GM23338 (cell line): ENCODE data around the gene TMEM178B. TPM values are rescaled to one million over a fixed set of nuclear protein-coding genes. Genes with fewer than 3 reads are reported as not detected.

Experiments used
- ATAC-seq: fragments of 200-7000 bp; cut with Tn5 transposase; 3 replicates; pipeline ENCODE4 v1.9.1; 2020
- DNase-seq: peaks from one replicate; pipeline ENCODE4 v3.0.0-alpha.2; 2015; ENCODE audit warnings: low spot score
- H2AFZ ChIP-seq: fragments of 200-600 bp; sonication (generic); 2 replicates; pipeline ENCODE4 v1.8.0; 2016; ENCODE audit warnings: antibody characterized with exemption, mild to moderate bottlenecking, moderate library complexity
- H3F3A ChIP-seq: fragments of 200-600 bp; sonication (generic); replicated peaks from 2 replicates; pipeline ENCODE4 v1.8.0; 2017; ENCODE audit warnings: antibody characterized with exemption, mixed run types, low read depth
- H3K27ac ChIP-seq: fragments of 200-600 bp; sonication (generic); 2 replicates; pipeline ENCODE4 v1.6.1; 2016; ENCODE audit warnings: low read depth
- H3K27me3 ChIP-seq: fragments of 200-600 bp; sonication (generic); 2 replicates; pipeline ENCODE4 v1.8.0; 2016; ENCODE audit warnings: mild to moderate bottlenecking, mixed run types, moderate library complexity; ENCODE audit not compliant: insufficient read depth
- H3K36me3 ChIP-seq: fragments of 200-600 bp; sonication (generic); 2 replicates; pipeline ENCODE4 v1.8.0; 2016; ENCODE audit warnings: mild to moderate bottlenecking; ENCODE audit not compliant: insufficient read depth
- H3K4me1 ChIP-seq: fragments of 200-600 bp; sonication (generic); 2 replicates; pipeline ENCODE4 v1.8.0; 2016; ENCODE audit warnings: mild to moderate bottlenecking, moderate library complexity; ENCODE audit not compliant: insufficient read depth
- H3K4me2 ChIP-seq: fragments of 200-600 bp; sonication (generic); 2 replicates; pipeline ENCODE4 v1.7.1; 2017; ENCODE audit warnings: mixed run types
- H3K4me3 ChIP-seq: fragments of 200-600 bp; sonication (generic); 2 replicates; pipeline ENCODE4 v1.6.1; 2016; ENCODE audit warnings: mixed run types
- H3K79me2 ChIP-seq: fragments of 200-600 bp; sonication (generic); replicated peaks from 2 replicates; pipeline ENCODE4 v1.8.0; 2017; ENCODE audit warnings: mild to moderate bottlenecking; ENCODE audit not compliant: insufficient read depth
- H3K9me2 ChIP-seq: fragments of 200-600 bp; sonication (generic); 2 replicates; pipeline ENCODE4 v1.8.0; 2017; ENCODE audit not compliant: insufficient read depth
- H4K20me1 ChIP-seq: fragments of 200-600 bp; sonication (generic); replicated peaks from 2 replicates; pipeline ENCODE4 v1.8.0; 2017; ENCODE audit warnings: mild to moderate bottlenecking; ENCODE audit not compliant: insufficient read depth
- H3K27ac Mint-ChIP-seq: 2 replicates; pipeline ENCODE4 v1.8.0; 2020; ENCODE audit warnings: inconsistent platforms, mild to moderate bottlenecking, moderate library complexity, mixed read lengths
- H3K27me3 Mint-ChIP-seq: 3 replicates; pipeline ENCODE4 v1.8.0; 2022; ENCODE audit warnings: low read depth, mild to moderate bottlenecking, moderate library complexity, mixed read lengths, inconsistent platforms; ENCODE audit not compliant: insufficient read depth, poor library complexity
- H3K36me3 Mint-ChIP-seq: 3 replicates; pipeline ENCODE4 v1.8.0; 2021; ENCODE audit warnings: low read depth, mild to moderate bottlenecking, inconsistent platforms, moderate library complexity, mixed read lengths
- H3K4me1 Mint-ChIP-seq: 3 replicates; pipeline ENCODE4 v1.8.0; 2020; ENCODE audit warnings: mild to moderate bottlenecking, inconsistent platforms, mixed read lengths
- H3K4me3 Mint-ChIP-seq: 3 replicates; pipeline ENCODE4 v1.8.0; 2021; ENCODE audit warnings: moderate library complexity, mild to moderate bottlenecking, inconsistent platforms, mixed read lengths
- H3K9me3 Mint-ChIP-seq: 3 replicates; pipeline ENCODE4 v1.8.0; 2020; ENCODE audit warnings: moderate library complexity, mild to moderate bottlenecking, inconsistent platforms, mixed read lengths
- CREB1 ChIP-seq: fragments of 250-450 bp; sonication (Bioruptor Pico); IDR thresholded peaks from 2 replicates; pipeline ENCODE4 v1.5.0; 2020; ENCODE audit warnings: low read depth, mild to moderate bottlenecking, moderate library complexity
- ETS1 ChIP-seq: IDR thresholded peaks from 2 replicates; pipeline ENCODE4 v1.6.1; 2016; ENCODE audit warnings: antibody characterized with exemption
- EZH2 ChIP-seq: fragments of 200-600 bp; sonication (generic); IDR thresholded peaks from one replicate; pipeline ENCODE4 v1.8.0; 2017; ENCODE audit warnings: antibody characterized with exemption, mild to moderate bottlenecking, low read depth; ENCODE audit not compliant: unreplicated experiment
- JUNB ChIP-seq: IDR thresholded peaks from one replicate; pipeline ENCODE4 v1.6.1; 2016; ENCODE audit warnings: antibody characterized with exemption; ENCODE audit not compliant: unreplicated experiment
- REST ChIP-seq: IDR thresholded peaks from one replicate; pipeline ENCODE4 v1.6.1; 2018; ENCODE audit warnings: antibody characterized with exemption; ENCODE audit not compliant: unreplicated experiment
- ZNF114 ChIP-seq: fragments of 250-450 bp; sonication (Bioruptor Pico); IDR thresholded peaks from 2 replicates; pipeline ENCODE4 v1.5.0; 2020; ENCODE audit warnings: mild to moderate bottlenecking, moderate library complexity
- ZNF331 ChIP-seq: fragments of 250-450 bp; sonication (Bioruptor Pico); IDR thresholded peaks from 2 replicates; pipeline ENCODE4 v1.5.0; 2020; ENCODE audit warnings: low read depth, mild to moderate bottlenecking, moderate library complexity
- ZNF462 ChIP-seq: fragments of 250-450 bp; sonication (Bioruptor Pico); IDR thresholded peaks from 2 replicates; pipeline ENCODE4 v1.5.0; 2020; ENCODE audit warnings: mild to moderate bottlenecking, moderate library complexity
- polyA plus RNA-seq: library from polyadenylated mRNA; unstranded; fragments of >200 nt; fragmentation: Nextera tagmentation; extraction: Ambion mirVana; gene quantifications from 2 replicates; pipeline ENCODE4 v1.2.1, GENCODE V29; 2016
- total RNA-seq: library from RNA; depleted of rRNA; stranded (reverse); fragments of >200 nt; shearing (Covaris generic); gene quantifications from 2 replicates; pipeline ENCODE4 v1.2.3, GENCODE V29; 2014

TMEM178B gene
- total and polyA plus RNA-seq, 2 experiments from 2014 or later = 4.9 to 15.6 TPM

GRCh38 chr7:141113131-141113530 lies 39.3 kb downstream of the TMEM178B start:
- TF ChIP-seq ZNF114 (CRISPR knock-in tag) (no peak), REST (no peak), ZNF331 (CRISPR knock-in tag) (no peak), ETS1 (no peak), EZH2 (no peak), CREB1 (no peak), ZNF462 (CRISPR knock-in tag) (no peak), JUNB (no peak)
- H3K36me3 Mint-ChIP-seq = peaks cover 6% of the 10 kb centered on the region; the same call in 1 of the 3 replicates
- 0 out of 2 replicates have a peak, but pooled peaks cover 3% of the 10 kb centered on the region for H3K9me2 ChIP-seq

More at GRCh38 chr7:141113131-141113530, 39.3 kb downstream of the TMEM178B start:
- Histone ChIP-seq H4K20me1 (no peaks in the 10 kb centered on the region; the same call in 1 of the 2 replicates), H3K4me2 (no peak overlapping the region), H2AFZ (no peak overlapping the region), H3F3A (no peaks in the 10 kb centered on the region), H3K4me3 (no peak overlapping the region), H3K27me3 (no peaks in the 10 kb centered on the region), H3K4me1 (peaks cover 2% of the 10 kb centered on the region), H3K79me2 (peaks cover 35% of the 10 kb centered on the region), H3K27ac (no peak overlapping the region), H3K36me3 (no peaks in the 10 kb centered on the region)
- Mint-ChIP-seq H3K9me3 (peaks cover 3% of the 10 kb centered on the region; the same call in 2 of the 3 replicates), H3K4me3 (no peak overlapping the region), H3K27ac (no peak overlapping the region), H3K4me1 (peaks cover under 1% of the 10 kb centered on the region), H3K27me3 (peaks cover 1% of the 10 kb centered on the region)
- no peak for DNase-seq
- ATAC-seq = no peak
